ENCODE data around the gene AHCYL1. TPM values are rescaled to one million over a fixed set of nuclear protein-coding genes. Genes with fewer than 3 reads are reported as not detected.

Gene AHCYL1
- total RNA-seq, 1 experiment from 2014 or later, result 147 TPM

DNA sequence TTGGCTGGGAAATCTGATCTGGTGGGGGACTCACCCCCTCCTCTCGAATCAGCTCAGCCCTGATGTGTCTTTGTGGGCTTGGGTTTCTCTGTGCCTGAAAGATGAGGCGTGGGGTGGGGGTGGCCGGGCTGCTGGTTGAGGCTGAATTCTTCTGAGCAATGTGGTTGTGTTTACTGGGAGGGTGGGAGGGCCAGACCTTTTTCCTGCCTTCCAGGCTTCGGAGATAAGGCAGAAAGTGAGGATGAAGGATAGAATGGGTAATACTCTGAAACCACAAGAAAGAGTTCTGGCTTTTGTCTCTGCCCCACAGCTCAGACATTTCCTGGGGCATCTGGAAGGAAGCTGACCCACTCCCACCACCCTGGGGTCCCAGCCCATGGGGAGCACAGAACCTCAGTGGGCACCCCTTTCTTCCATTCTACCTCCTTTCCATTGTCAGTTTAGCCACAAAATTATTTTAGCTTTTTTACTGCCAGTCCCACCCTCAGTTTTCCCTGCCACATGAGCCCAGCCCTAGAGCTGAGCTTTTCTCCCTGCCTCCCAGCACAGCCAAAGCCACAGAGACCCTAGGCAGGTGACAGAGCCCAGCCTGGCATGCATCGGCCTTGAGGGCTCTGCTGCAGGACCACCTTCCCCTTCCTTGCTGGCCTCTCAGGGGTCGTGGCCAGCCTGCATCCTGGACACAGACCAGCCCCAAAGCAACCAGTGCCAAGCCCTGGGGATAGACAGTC, 74.7 kb downstream of the AHCYL1 start:
- Histone ChIP-seq H3K4me1 (replicated peaks; ENCODE audit: insufficient read depth) (peaks cover 16% of the 10 kb centered on the region; the same call in 1 of the 2 replicates), H3K79me2 (ENCODE audit: low read depth) (no peaks in the 10 kb centered on the region), H3K27me3 (ENCODE audit: insufficient read depth, low read depth) (no peaks in the 10 kb centered on the region), H3K36me3 (ENCODE audit: low read depth) (peaks cover 36% of the 10 kb centered on the region), H3F3A (ENCODE audit: insufficient read depth, low read depth) (peaks cover 28% of the 10 kb centered on the region; the same call in 1 of the 2 replicates), H3K27ac (no peak overlapping the region), H3K4me3 (no peak overlapping the region), H3K4me2 (no peak overlapping the region), H2AFZ (no peak overlapping the region), H3K9me3 (ENCODE audit: insufficient read depth, low read depth) (no peaks in the 10 kb centered on the region), H4K20me1 (ENCODE audit: insufficient read depth) (no peaks in the 10 kb centered on the region), H3K9me2 (ENCODE audit: insufficient read depth) (no peaks in the 10 kb centered on the region)
- ChIA-PET CTCF (interaction anchor here (1.2 to 1.3 kb wide), 2 partner anchors 12 to 60 kb away, joined by 3 read pairs; no protein-coding TSS in a partner anchor), POLR2A (ENCODE audit: unreplicated experiment) (no interaction called here)
- DNase-seq, result no peak
- no peak for TF ChIP-seq CTCF (conservative IDR thresholded peaks at IDR 0.05)
- TF ChIP-seq EZH2 (IDR thresholded peaks at IDR 0.05; ENCODE audit: low read depth), result no peak
- BruUV-seq (replicated peaks), result no TSS peak
- intact Hi-C loops (cut with micrococcal nuclease; ENCODE audit: unreplicated experiment), result no loop called here

- Histone ChIP-seq H3K36me3 (ENCODE audit: low read depth) (peaks cover 28% of the 10 kb centered on the region), H3K9me3 (ENCODE audit: insufficient read depth, low read depth) (no peaks in the 10 kb centered on the region), H2AFZ (no peak overlapping the region), H3K79me2 (ENCODE audit: low read depth) (no peaks in the 10 kb centered on the region), H3K4me1 (replicated peaks; ENCODE audit: insufficient read depth) (peaks cover 16% of the 10 kb centered on the region; the same call in 1 of the 2 replicates), H4K20me1 (ENCODE audit: insufficient read depth) (no peaks in the 10 kb centered on the region), H3K9me2 (ENCODE audit: insufficient read depth) (no peaks in the 10 kb centered on the region), H3K4me2 (no peak overlapping the region), H3K27me3 (ENCODE audit: insufficient read depth, low read depth) (no peaks in the 10 kb centered on the region), H3K4me3 (no peak overlapping the region), H3K27ac (no peak overlapping the region), H3F3A (ENCODE audit: insufficient read depth, low read depth) (peaks cover 25% of the 10 kb centered on the region; the same call in 1 of the 2 replicates)
- POLR2A ChIA-PET (ENCODE audit: unreplicated experiment), result interaction anchor here (0.6 kb wide), 1 partner anchor 53 kb away, joined by 3 read pairs; no protein-coding TSS in a partner anchor
- TF ChIP-seq CTCF (conservative IDR thresholded peaks at IDR 0.05), result peak; percentile 96
- TF ChIP-seq EZH2 (IDR thresholded peaks at IDR 0.05; ENCODE audit: low read depth), result no peak
- no TSS peak for BruUV-seq (replicated peaks)
- intact Hi-C loops (cut with micrococcal nuclease; ENCODE audit: unreplicated experiment), result no loop called here
- CTCF ChIA-PET, result interaction anchor here (0.6 to 1.3 kb wide), 5 partner anchors 11 to 561 kb away, joined by 3 to 10 read pairs (median 3); no protein-coding TSS in a partner anchor
- DNase-seq, result peak in 1 of 2 experiments; percentile 28
These were observed 75.6 kb downstream of the AHCYL1 start for GRCh38 chr1:110060034-110060661.

DNA sequence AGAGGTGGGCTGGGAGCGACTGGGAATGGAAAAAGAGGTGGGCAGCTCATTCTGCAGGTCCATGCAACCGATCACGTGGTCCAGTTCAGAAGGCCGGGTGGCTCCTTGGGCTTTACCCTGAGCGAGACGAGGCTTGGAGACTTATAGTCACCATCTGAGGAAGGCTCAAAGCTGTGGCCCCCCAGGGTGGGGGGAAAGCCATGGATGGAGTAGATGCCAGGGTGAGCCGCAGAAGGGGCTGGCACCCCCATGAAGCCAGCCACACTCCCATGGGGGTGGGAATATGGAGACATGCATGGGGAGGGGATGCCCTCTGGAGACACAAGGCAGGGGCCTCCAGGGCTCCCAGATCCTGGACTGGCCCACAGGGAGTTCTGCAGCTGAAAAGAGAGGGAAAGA, 76.1 kb downstream of the AHCYL1 start:
- POLR2A ChIA-PET (ENCODE audit: unreplicated experiment), result interaction anchor here (0.6 kb wide), 1 partner anchor 53 kb away, joined by 3 read pairs; no protein-coding TSS in a partner anchor
- no peak for DNase-seq
- no peak overlapping the region for H3K4me2 ChIP-seq
- TF ChIP-seq CTCF (conservative IDR thresholded peaks at IDR 0.05) (no peak), EZH2 (IDR thresholded peaks at IDR 0.05; ENCODE audit: low read depth) (no peak)
- CTCF ChIA-PET, result interaction anchor here (0.6 to 1.3 kb wide), 4 partner anchors 10 to 562 kb away, joined by 3 read pairs; no protein-coding TSS in a partner anchor
- intact Hi-C loops (cut with micrococcal nuclease; ENCODE audit: unreplicated experiment), result no loop called here
- no peak overlapping the region for H3K4me3 ChIP-seq
- no peaks in the 10 kb centered on the region for H4K20me1 ChIP-seq (ENCODE audit: insufficient read depth)
- no peaks in the 10 kb centered on the region for H3K27me3 ChIP-seq (ENCODE audit: insufficient read depth, low read depth)
- no peak overlapping the region for H3K27ac ChIP-seq
- H3K79me2 ChIP-seq (ENCODE audit: low read depth), result no peaks in the 10 kb centered on the region
- H3K36me3 ChIP-seq (ENCODE audit: low read depth), result peaks cover 22% of the 10 kb centered on the region
- no TSS peak for BruUV-seq (replicated peaks)
- no peaks in the 10 kb centered on the region for H3K9me3 ChIP-seq (ENCODE audit: insufficient read depth, low read depth)
- H3K4me1 ChIP-seq (replicated peaks; ENCODE audit: insufficient read depth), result peaks cover 16% of the 10 kb centered on the region; the same call in 1 of the 2 replicates
- H2AFZ ChIP-seq, result no peak overlapping the region
- peaks cover 23% of the 10 kb centered on the region; the same call in 1 of the 2 replicates for H3F3A ChIP-seq (ENCODE audit: insufficient read depth, low read depth)
- no peaks in the 10 kb centered on the region for H3K9me2 ChIP-seq (ENCODE audit: insufficient read depth)
